ENCODE measurements around the gene KCNQ1. TPM values are rescaled to one million over a fixed set of nuclear protein-coding genes. Genes with fewer than 3 reads are reported as not detected.

Gene KCNQ1
- total and polyA plus RNA-seq, 9 of the 15 experiments (the other 6 are each of a cell fraction or from before 2014, with no cell fraction given) = 0.44 TPM; not detected in 8

DNA sequence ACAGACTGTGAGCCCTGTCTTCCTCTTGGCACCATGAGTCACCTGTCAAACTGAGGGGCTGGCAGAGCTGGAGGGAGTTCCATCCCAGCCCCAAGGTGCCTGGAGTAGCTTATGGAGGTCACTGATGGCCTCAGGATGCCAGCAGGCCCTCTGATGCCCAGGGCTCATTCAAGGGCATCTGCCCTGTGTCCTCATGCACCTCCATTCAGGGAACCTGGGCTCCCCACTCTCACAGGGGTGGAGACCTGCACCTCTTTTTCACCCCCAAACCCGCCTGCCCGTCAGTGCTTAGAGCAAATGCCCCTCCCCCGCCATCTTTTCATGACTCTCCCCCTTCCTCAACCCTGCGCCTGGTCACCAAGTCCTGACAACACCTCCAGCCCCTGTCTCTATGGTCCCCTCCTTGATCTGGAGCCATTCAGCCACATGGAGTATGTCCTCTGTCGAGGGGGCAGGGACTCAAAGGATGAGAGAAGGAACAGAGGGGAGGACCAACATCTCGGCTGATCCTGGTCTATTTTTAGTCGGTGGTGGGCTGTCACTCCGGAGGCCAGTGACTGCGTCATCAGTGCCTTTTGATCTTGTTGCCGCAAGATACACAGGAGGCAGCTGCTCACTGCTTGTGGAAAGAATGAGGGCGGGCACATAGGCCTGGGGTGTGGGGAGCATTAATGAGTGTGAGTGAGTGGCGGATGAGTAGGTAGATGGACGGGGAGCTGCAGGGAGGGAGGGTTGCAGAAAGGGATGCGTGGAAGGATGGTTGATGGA is 368.5 kb downstream of the KCNQ1 start (continued):
- no peak for TF ChIP-seq ETS1 (conservative IDR thresholded peaks at IDR 0.05; ENCODE audit: control insufficient read depth, low read depth, low read length)
- no peak for TF ChIP-seq PRMT5 (CRISPR knock-in tag; IDR thresholded peaks at IDR 0.05)
- no peak for TF ChIP-seq RFX5 (IDR thresholded peaks at IDR 0.05; ENCODE audit: low read depth, low read length)
- no peak for TF ChIP-seq SRSF1 (IDR thresholded peaks at IDR 0.05; ENCODE audit: low read depth, low read length)
- TF ChIP-seq, protein P1, sequence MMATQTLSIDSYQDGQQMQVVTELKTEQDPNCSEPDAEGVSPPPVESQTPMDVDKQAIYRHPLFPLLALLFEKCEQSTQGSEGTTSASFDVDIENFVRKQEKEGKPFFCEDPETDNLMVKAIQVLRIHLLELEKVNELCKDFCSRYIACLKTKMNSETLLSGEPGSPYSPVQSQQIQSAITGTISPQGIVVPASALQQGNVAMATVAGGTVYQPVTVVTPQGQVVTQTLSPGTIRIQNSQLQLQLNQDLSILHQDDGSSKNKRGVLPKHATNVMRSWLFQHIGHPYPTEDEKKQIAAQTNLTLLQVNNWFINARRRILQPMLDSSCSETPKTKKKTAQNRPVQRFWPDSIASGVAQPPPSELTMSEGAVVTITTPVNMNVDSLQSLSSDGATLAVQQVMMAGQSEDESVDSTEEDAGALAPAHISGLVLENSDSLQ (IDR thresholded peaks at IDR 0.05) = peak; percentile 79
- TF ChIP-seq, protein P2, sequence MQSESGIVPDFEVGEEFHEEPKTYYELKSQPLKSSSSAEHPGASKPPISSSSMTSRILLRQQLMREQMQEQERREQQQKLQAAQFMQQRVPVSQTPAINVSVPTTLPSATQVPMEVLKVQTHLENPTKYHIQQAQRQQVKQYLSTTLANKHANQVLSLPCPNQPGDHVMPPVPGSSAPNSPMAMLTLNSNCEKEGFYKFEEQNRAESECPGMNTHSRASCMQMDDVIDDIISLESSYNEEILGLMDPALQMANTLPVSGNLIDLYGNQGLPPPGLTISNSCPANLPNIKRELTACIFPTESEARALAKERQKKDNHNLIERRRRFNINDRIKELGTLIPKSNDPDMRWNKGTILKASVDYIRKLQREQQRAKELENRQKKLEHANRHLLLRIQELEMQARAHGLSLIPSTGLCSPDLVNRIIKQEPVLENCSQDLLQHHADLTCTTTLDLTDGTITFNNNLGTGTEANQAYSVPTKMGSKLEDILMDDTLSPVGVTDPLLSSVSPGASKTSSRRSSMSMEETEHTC (IDR thresholded peaks at IDR 0.05) = no peak
- TF ChIP-seq SIN3B (IDR thresholded peaks at IDR 0.05; ENCODE audit: low read depth) = no peak
- TF ChIP-seq NFIC (IDR thresholded peaks at IDR 0.05) = no peak
